DND-41 (cell line): ENCODE data around the gene MYO1B.

Source experiments
- ATAC-seq: fragments of 200-7000 bp; cut with Tn5 transposase; 3 replicates; pipeline ENCODE4 v1.9.1; 2021; ENCODE audit warnings: low read depth; ENCODE audit not compliant: insufficient read depth
- DNase-seq: peaks from one replicate; pipeline ENCODE4 v3.0.0-alpha.2; 2020
- H2AFZ ChIP-seq: 2 replicates; pipeline ENCODE4 v1.6.0; 2012; ENCODE audit warnings: low read depth, low read length
- H3K27ac ChIP-seq: 2 replicates; pipeline ENCODE4 v1.5.1; 2012; ENCODE audit warnings: low read length, inconsistent platforms
- H3K27me3 ChIP-seq: fragments of 200-600 bp; sonication (generic); 2 replicates; pipeline ENCODE4 v1.6.0; 2012; ENCODE audit warnings: low read length, mild to moderate bottlenecking, inconsistent platforms; ENCODE audit not compliant: insufficient read depth, poor library complexity
- H3K36me3 ChIP-seq: 2 replicates; pipeline ENCODE4 v1.5.1; 2012; ENCODE audit warnings: low read length, inconsistent platforms; ENCODE audit not compliant: insufficient read depth
- H3K4me1 ChIP-seq: 2 replicates; pipeline ENCODE4 v1.5.1; 2012; ENCODE audit warnings: mild to moderate bottlenecking, low read length; ENCODE audit not compliant: insufficient read depth
- H3K4me2 ChIP-seq: 2 replicates; pipeline ENCODE4 v1.6.0; 2012; ENCODE audit warnings: mild to moderate bottlenecking, moderate library complexity, low read length, inconsistent platforms; ENCODE audit not compliant: insufficient read depth
- H3K4me3 ChIP-seq, 2 experiments: fragments of 200-600 bp in 1 of 2; shearing (Covaris generic) in 1 of 2; 2 replicates each; pipeline ENCODE4 v1.5.1; 2012 to 2016; ENCODE audit warnings: inconsistent platforms in 2 of 2, low read length in 2 of 2, mild to moderate bottlenecking in 2 of 2, low read depth in 1 of 2, moderate library complexity in 1 of 2
- H3K79me2 ChIP-seq: 2 replicates; pipeline ENCODE4 v1.6.0; 2012; ENCODE audit warnings: low read length, inconsistent platforms; ENCODE audit not compliant: insufficient read depth
- H3K9ac ChIP-seq: 2 replicates; pipeline ENCODE4 v1.6.0; 2012; ENCODE audit warnings: low read depth, mild to moderate bottlenecking, inconsistent platforms, low read length, moderate library complexity
- H3K9me3 ChIP-seq: 2 replicates; pipeline ENCODE4 v1.5.1; 2012; ENCODE audit warnings: low read length, moderate library complexity, mild to moderate bottlenecking, inconsistent platforms; ENCODE audit not compliant: insufficient read depth, severe bottlenecking
- H4K20me1 ChIP-seq: 2 replicates; pipeline ENCODE4 v1.6.0; 2012; ENCODE audit warnings: low read length; ENCODE audit not compliant: insufficient read depth
- CTCF ChIP-seq: IDR thresholded peaks from 2 replicates; pipeline ENCODE4 v1.5.1; 2012; ENCODE audit warnings: borderline replicate concordance, low read length, moderate library complexity, mild to moderate bottlenecking; ENCODE audit not compliant: poor library complexity, severe bottlenecking; ENCODE audit errors: extremely low read depth
- EZH2 ChIP-seq: IDR thresholded peaks from 3 replicates; pipeline ENCODE4 v1.6.1; 2012; ENCODE audit warnings: borderline replicate concordance, low read depth, mild to moderate bottlenecking, moderate library complexity, low read length, inconsistent platforms; ENCODE audit not compliant: severe bottlenecking

MYO1B gene

GRCh38 chr2:191352536-191352935 is 107.3 kb downstream of the MYO1B start:
- Histone ChIP-seq H2AFZ (no peak overlapping the region), H3K4me1 (no peaks in the 10 kb centered on the region), H3K27ac (no peak overlapping the region), H3K9ac (no peak overlapping the region), H3K36me3 (no peaks in the 10 kb centered on the region), H3K79me2 (no peaks in the 10 kb centered on the region), H3K9me3 (no peaks in the 10 kb centered on the region), H3K4me3 (no peak overlapping the region), H3K27me3 (no peaks in the 10 kb centered on the region), H3K4me2 (no peak overlapping the region), H4K20me1 (no peaks in the 10 kb centered on the region)
- no peak for TF ChIP-seq CTCF
- TF ChIP-seq EZH2, result no peak
- ATAC-seq (no peak), DNase-seq (no peak)

- Histone ChIP-seq H3K36me3 (no peaks in the 10 kb centered on the region), H3K27ac (no peak overlapping the region), H3K9ac (no peak overlapping the region), H3K79me2 (no peaks in the 10 kb centered on the region), H2AFZ (no peak overlapping the region), H4K20me1 (no peaks in the 10 kb centered on the region), H3K4me3 (no peak overlapping the region), H3K27me3 (no peaks in the 10 kb centered on the region), H3K9me3 (no peaks in the 10 kb centered on the region), H3K4me1 (no peaks in the 10 kb centered on the region), H3K4me2 (no peak overlapping the region)
- DNase-seq (peak; percentile 6), ATAC-seq (peak; percentile 75)
- TF ChIP-seq EZH2, result no peak
- no peak for TF ChIP-seq CTCF
Measured at GRCh38 chr2:191355170-191355758, 110.1 kb downstream of the MYO1B start.

GRCh38 chr2:191357678-191358077 is 112.5 kb downstream of the MYO1B start:
- no peak for ATAC-seq
- no peaks in the 10 kb centered on the region for H3K9me3 ChIP-seq

More at GRCh38 chr2:191357678-191358077, 112.5 kb downstream of the MYO1B start:
- Histone ChIP-seq H3K36me3 (no peaks in the 10 kb centered on the region), H2AFZ (no peak overlapping the region), H3K4me1 (no peaks in the 10 kb centered on the region), H4K20me1 (no peaks in the 10 kb centered on the region), H3K79me2 (no peaks in the 10 kb centered on the region), H3K9ac (no peak overlapping the region), H3K4me3 (no peak overlapping the region), H3K4me2 (no peak overlapping the region), H3K27me3 (no peaks in the 10 kb centered on the region), H3K27ac (no peak overlapping the region)
- DNase-seq, result no peak
- TF ChIP-seq CTCF (no peak), EZH2 (no peak)
